ENCODE measurements around the gene CENPN. TPM values are rescaled to one million over a fixed set of nuclear protein-coding genes. Genes with fewer than 3 reads are reported as not detected.

CENPN gene
- total RNA-seq, 1 donor from 2014 or later, result 7.0 TPM

GRCh38 chr16:81012974-81013373, 6.0 kb downstream of the CENPN start:
- Histone ChIP-seq H3K36me3 (ENCODE audit: control insufficient read depth, insufficient read depth, low read length) (no peaks in the 10 kb centered on the region), H3K4me3 (ENCODE audit: low read depth, low read length) (no peak overlapping the region), H3K27me3 (ENCODE audit: control insufficient read depth, insufficient read depth, low read length) (no peaks in the 10 kb centered on the region)
- TF ChIP-seq, protein P1, sequence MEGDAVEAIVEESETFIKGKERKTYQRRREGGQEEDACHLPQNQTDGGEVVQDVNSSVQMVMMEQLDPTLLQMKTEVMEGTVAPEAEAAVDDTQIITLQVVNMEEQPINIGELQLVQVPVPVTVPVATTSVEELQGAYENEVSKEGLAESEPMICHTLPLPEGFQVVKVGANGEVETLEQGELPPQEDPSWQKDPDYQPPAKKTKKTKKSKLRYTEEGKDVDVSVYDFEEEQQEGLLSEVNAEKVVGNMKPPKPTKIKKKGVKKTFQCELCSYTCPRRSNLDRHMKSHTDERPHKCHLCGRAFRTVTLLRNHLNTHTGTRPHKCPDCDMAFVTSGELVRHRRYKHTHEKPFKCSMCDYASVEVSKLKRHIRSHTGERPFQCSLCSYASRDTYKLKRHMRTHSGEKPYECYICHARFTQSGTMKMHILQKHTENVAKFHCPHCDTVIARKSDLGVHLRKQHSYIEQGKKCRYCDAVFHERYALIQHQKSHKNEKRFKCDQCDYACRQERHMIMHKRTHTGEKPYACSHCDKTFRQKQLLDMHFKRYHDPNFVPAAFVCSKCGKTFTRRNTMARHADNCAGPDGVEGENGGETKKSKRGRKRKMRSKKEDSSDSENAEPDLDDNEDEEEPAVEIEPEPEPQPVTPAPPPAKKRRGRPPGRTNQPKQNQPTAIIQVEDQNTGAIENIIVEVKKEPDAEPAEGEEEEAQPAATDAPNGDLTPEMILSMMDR (IDR thresholded peaks at IDR 0.05; ENCODE audit: insufficient read depth, low read length, poor library complexity, severe bottlenecking), result no peak
- DNase-seq (ENCODE audit: low read depth), result no peak

DNA sequence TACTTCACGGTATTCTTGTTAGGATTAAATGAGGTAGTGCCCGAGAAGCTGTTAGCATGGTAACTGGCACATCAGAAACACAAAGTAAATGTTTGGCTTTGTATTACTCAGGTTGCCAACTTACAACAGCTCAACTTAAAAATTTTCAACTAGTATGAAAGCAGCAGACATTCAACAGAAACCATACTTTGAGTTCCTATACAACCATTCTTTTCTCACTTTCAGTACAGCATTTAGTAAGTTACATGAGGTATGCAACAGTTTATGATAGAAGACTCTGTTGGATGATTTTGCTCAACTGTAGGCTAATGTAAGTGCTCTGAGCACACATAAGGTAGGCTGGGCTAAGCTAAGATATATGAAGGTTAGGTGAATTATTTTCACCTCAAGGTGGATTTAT, 7.7 kb downstream of the CENPN start:
- TF ChIP-seq, protein P1 (IDR thresholded peaks at IDR 0.05; ENCODE audit: insufficient read depth, low read length, poor library complexity, severe bottlenecking), result no peak
- no peak for DNase-seq (ENCODE audit: low read depth)
- no peaks in the 10 kb centered on the region for H3K36me3 ChIP-seq (ENCODE audit: control insufficient read depth, insufficient read depth, low read length)
- no peaks in the 10 kb centered on the region for H3K27me3 ChIP-seq (ENCODE audit: control insufficient read depth, insufficient read depth, low read length)
- no peak overlapping the region for H3K4me3 ChIP-seq (ENCODE audit: low read depth, low read length)

DNA sequence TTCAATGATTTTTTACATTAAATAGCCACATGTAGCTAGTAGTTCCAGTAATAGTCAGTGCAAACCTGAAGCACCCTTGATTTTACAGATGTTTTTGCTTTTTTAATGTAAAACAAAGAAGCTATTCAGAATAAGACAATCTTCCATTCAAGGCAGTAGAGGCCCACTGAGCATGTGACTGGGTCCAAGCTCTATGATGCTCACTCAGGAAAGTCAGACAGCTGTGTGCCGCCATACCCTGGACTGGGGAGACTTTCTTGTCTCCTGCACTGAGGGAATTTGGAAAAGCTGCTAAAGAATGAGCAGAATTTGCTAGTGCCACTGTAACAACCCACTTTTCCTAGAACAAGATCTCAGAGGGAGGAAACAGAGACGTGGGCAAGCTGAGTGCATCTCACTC, 11.5 kb downstream of the CENPN start:
- DNase-seq (ENCODE audit: low read depth), result no peak
- TF ChIP-seq, protein P1 (IDR thresholded peaks at IDR 0.05; ENCODE audit: insufficient read depth, low read length, poor library complexity, severe bottlenecking), result no peak
- Histone ChIP-seq H3K27me3 (ENCODE audit: control insufficient read depth, insufficient read depth, low read length) (no peaks in the 10 kb centered on the region), H3K36me3 (ENCODE audit: control insufficient read depth, insufficient read depth, low read length) (no peaks in the 10 kb centered on the region), H3K4me3 (ENCODE audit: low read depth, low read length) (no peak overlapping the region)

GRCh38 chr16:81026429-81026828, 19.4 kb downstream of the CENPN start:
- TF ChIP-seq, protein P1 (IDR thresholded peaks at IDR 0.05; ENCODE audit: insufficient read depth, low read length, poor library complexity, severe bottlenecking), result no peak
- Histone ChIP-seq H3K27me3 (ENCODE audit: control insufficient read depth, insufficient read depth, low read length) (no peaks in the 10 kb centered on the region), H3K36me3 (ENCODE audit: control insufficient read depth, insufficient read depth, low read length) (no peaks in the 10 kb centered on the region), H3K4me3 (ENCODE audit: low read depth, low read length) (no peak overlapping the region)
- DNase-seq (ENCODE audit: low read depth), result no peak

DNA sequence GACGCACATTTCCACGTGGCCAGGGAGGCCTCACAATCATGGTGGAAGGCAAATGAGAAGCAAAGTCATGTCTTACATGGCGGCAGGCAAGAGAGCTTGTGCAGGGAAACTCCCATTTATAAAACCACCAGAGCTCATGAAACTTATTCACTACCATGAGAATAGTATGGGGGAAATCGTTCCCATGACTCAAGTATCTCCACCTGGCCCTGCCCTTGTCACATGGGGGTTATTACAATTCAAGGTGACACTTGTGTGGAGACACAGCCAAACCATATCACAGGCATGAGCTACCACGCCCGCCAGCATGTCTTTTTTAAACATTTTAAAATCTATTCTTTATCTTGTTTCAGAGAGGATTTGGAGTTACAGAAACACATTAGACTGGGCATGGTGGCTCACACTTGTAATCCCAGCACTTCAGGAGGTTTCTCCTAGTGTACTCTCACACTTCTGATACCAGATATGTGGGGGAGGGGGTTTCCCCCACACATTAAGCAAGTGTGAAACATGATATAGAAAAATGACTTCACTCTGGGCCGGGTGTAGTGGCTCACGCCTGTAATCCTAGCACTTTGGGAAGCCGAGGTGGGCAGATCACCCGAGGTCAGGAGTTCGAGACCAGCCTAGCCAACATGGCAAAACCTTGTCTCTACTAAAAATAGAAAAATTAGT, 23.1 kb downstream of the CENPN start:
- Histone ChIP-seq H3K4me3 (ENCODE audit: low read depth, low read length) (no peak overlapping the region), H3K27me3 (ENCODE audit: control insufficient read depth, insufficient read depth, low read length) (no peaks in the 10 kb centered on the region), H3K36me3 (ENCODE audit: control insufficient read depth, insufficient read depth, low read length) (no peaks in the 10 kb centered on the region)
- no peak for DNase-seq (ENCODE audit: low read depth)
- TF ChIP-seq, protein P1 (IDR thresholded peaks at IDR 0.05; ENCODE audit: insufficient read depth, low read length, poor library complexity, severe bottlenecking), result no peak

- peak within 1 kb of the TSS; percentile 77 for H3K4me3 ChIP-seq (ENCODE audit: low read depth, low read length)
- no peaks in the 10 kb centered on the region for H3K27me3 ChIP-seq (ENCODE audit: control insufficient read depth, insufficient read depth, low read length)
- DNase-seq (ENCODE audit: low read depth), result peak; percentile 37
- TF ChIP-seq, protein P1 (IDR thresholded peaks at IDR 0.05; ENCODE audit: insufficient read depth, low read length, poor library complexity, severe bottlenecking), result peak; percentile 80
- H3K36me3 ChIP-seq (ENCODE audit: control insufficient read depth, insufficient read depth, low read length), result no peaks in the 10 kb centered on the region
These were observed 28.5 kb downstream of the CENPN start, which contains the start of gene ATMIN for GRCh38 chr16:81035398-81035974. ATMIN (plus strand) TSS chr16:81035842; CDS start chr16:81035871, 29 bp downstream.

All from kidney epithelial cell (primary cell).